ENCODE data around the gene PCA3.

PCA3 gene

GRCh38 chr9:76827296-76828080, 63.2 kb downstream of the PCA3 start:
- DNase-seq (ENCODE audit: low spot score) = no peak

- no peak for DNase-seq (ENCODE audit: low spot score)
These were observed 64.2 kb downstream of the PCA3 start for GRCh38 chr9:76828447-76828846.

- no peak for DNase-seq (ENCODE audit: low spot score)
These were observed 71.5 kb downstream of the PCA3 start for GRCh38 chr9:76835571-76836283.

Measured in HuH-7.5 (cell line).